ENCODE data around the gene NTM.

The NTM gene

DNA sequence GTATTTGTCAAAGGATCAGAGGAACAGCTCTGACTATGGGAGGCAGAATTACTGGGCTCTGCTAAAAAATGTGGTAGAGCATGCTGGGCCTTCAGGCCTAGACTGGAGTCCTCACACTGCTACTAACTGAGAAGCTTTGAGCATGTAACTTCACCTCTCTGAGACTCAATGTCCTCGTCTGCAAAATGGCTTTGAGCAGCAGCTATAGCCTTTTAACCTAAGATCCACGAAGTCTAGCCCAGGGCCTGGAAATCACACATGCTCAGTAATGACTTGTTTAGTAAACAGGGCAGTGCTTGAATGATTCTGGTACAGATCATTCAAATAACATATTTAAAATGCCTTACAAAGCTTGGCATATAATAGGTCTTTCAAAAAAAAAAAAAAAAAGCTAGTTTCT lies 221.7 kb downstream of the NTM start:
- Histone ChIP-seq H3K36me3 (ENCODE audit: insufficient read depth, low read length) (no peaks in the 10 kb centered on the region), H3K9me3 (ENCODE audit: insufficient read depth, low read depth, low read length) (no peaks in the 10 kb centered on the region), H3K4me2 (ENCODE audit: low read depth, low read length, poor library complexity, severe bottlenecking) (no peak overlapping the region), H3K4me3 (ENCODE audit: low read length, poor library complexity, severe bottlenecking) (no peak overlapping the region), H3K79me2 (ENCODE audit: insufficient read depth, low read length) (no peaks in the 10 kb centered on the region), H3K9ac (ENCODE audit: low read depth, low read length, poor library complexity, severe bottlenecking) (peak overlapping the region; percentile 26), H4K20me1 (ENCODE audit: insufficient read depth, low read length, poor library complexity, severe bottlenecking) (no peaks in the 10 kb centered on the region), H3K9me2 (replicated peaks; ENCODE audit: low read depth, low read length) (no peaks in the 10 kb centered on the region), H3F3A (ENCODE audit: low read depth) (no peaks in the 10 kb centered on the region), H3K27me3 (ENCODE audit: insufficient read depth, low read length, poor library complexity, severe bottlenecking) (no peaks in the 10 kb centered on the region), H2AFZ (ENCODE audit: low read length) (no peak overlapping the region), H3K4me1 (ENCODE audit: insufficient read depth, low read length, poor library complexity, severe bottlenecking) (peaks cover 55% of the 10 kb centered on the region)
- TF ChIP-seq, protein P1, sequence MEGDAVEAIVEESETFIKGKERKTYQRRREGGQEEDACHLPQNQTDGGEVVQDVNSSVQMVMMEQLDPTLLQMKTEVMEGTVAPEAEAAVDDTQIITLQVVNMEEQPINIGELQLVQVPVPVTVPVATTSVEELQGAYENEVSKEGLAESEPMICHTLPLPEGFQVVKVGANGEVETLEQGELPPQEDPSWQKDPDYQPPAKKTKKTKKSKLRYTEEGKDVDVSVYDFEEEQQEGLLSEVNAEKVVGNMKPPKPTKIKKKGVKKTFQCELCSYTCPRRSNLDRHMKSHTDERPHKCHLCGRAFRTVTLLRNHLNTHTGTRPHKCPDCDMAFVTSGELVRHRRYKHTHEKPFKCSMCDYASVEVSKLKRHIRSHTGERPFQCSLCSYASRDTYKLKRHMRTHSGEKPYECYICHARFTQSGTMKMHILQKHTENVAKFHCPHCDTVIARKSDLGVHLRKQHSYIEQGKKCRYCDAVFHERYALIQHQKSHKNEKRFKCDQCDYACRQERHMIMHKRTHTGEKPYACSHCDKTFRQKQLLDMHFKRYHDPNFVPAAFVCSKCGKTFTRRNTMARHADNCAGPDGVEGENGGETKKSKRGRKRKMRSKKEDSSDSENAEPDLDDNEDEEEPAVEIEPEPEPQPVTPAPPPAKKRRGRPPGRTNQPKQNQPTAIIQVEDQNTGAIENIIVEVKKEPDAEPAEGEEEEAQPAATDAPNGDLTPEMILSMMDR (conservative IDR thresholded peaks at IDR 0.05; ENCODE audit: low read length), result no peak
- TF ChIP-seq EZH2phosphoT487 (IDR thresholded peaks at IDR 0.05; ENCODE audit: borderline replicate concordance), result no peak

DNA sequence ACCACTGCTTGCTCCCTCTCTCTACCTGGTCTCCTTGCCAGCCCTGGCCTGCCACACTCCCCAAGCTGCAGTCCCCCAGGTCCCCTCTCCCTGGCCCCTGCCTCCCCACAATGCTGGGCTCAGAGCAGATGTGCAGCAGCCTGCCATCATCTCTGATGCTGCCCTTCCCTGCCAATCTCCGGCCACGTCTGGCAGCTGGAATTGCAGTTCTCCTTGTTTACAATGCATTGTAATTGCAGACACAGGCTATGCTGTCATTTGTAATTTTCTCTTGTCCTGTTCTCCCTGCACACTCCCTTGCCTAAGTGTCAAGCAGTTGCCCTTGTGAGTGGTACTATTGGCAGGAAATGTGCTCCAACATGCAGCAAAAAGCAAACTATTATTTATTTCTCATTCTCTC lies 222.3 kb downstream of the NTM start:
- Histone ChIP-seq H2AFZ (ENCODE audit: low read length) (no peak overlapping the region), H3K9me2 (replicated peaks; ENCODE audit: low read depth, low read length) (no peaks in the 10 kb centered on the region), H3K36me3 (ENCODE audit: insufficient read depth, low read length) (no peaks in the 10 kb centered on the region), H3K79me2 (ENCODE audit: insufficient read depth, low read length) (no peaks in the 10 kb centered on the region), H3K4me2 (ENCODE audit: low read depth, low read length, poor library complexity, severe bottlenecking) (no peak overlapping the region), H3K4me1 (ENCODE audit: insufficient read depth, low read length, poor library complexity, severe bottlenecking) (peaks cover 52% of the 10 kb centered on the region), H3K27me3 (ENCODE audit: insufficient read depth, low read length, poor library complexity, severe bottlenecking) (no peaks in the 10 kb centered on the region), H4K20me1 (ENCODE audit: insufficient read depth, low read length, poor library complexity, severe bottlenecking) (no peaks in the 10 kb centered on the region), H3K9ac (ENCODE audit: low read depth, low read length, poor library complexity, severe bottlenecking) (peak overlapping the region; percentile 26), H3K4me3 (ENCODE audit: low read length, poor library complexity, severe bottlenecking) (no peak overlapping the region), H3F3A (ENCODE audit: low read depth) (no peaks in the 10 kb centered on the region), H3K9me3 (ENCODE audit: insufficient read depth, low read depth, low read length) (no peaks in the 10 kb centered on the region)
- no peak for TF ChIP-seq EZH2phosphoT487 (IDR thresholded peaks at IDR 0.05; ENCODE audit: borderline replicate concordance)
- TF ChIP-seq, protein P1 (conservative IDR thresholded peaks at IDR 0.05; ENCODE audit: low read length), result no peak

DNA sequence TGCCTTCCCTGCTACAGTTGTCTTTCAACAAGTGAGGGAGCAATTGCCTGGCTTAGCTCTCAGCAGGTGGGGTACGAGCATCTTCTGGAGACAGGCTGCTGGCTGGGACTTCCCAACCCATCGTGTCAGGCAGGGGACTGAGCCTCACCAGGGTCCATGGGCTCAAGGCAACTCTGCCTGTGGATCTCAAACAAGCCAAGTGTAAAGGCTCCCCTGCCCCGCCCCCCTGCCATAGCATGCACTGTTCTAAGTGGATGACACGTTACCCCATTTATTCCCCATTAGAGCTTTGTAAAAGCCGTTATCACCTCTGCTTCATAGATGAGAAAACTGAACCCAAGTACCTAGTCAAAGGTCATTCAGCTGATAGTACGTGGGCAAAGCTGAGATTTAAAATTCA lies 222.9 kb downstream of the NTM start:
- H3K27me3 ChIP-seq (ENCODE audit: insufficient read depth, low read length, poor library complexity, severe bottlenecking), result no peaks in the 10 kb centered on the region
- peak overlapping the region; percentile 26 for H3K9ac ChIP-seq (ENCODE audit: low read depth, low read length, poor library complexity, severe bottlenecking)
- H3K79me2 ChIP-seq (ENCODE audit: insufficient read depth, low read length), result no peaks in the 10 kb centered on the region
- peaks cover 47% of the 10 kb centered on the region for H3K4me1 ChIP-seq (ENCODE audit: insufficient read depth, low read length, poor library complexity, severe bottlenecking)
- H3K36me3 ChIP-seq (ENCODE audit: insufficient read depth, low read length), result no peaks in the 10 kb centered on the region
- H3F3A ChIP-seq (ENCODE audit: low read depth), result no peaks in the 10 kb centered on the region
- H2AFZ ChIP-seq (ENCODE audit: low read length), result no peak overlapping the region
- TF ChIP-seq, protein P1 (conservative IDR thresholded peaks at IDR 0.05; ENCODE audit: low read length), result no peak
- no peaks in the 10 kb centered on the region for H3K9me2 ChIP-seq (replicated peaks; ENCODE audit: low read depth, low read length)
- no peak overlapping the region for H3K4me3 ChIP-seq (ENCODE audit: low read length, poor library complexity, severe bottlenecking)
- no peaks in the 10 kb centered on the region for H3K9me3 ChIP-seq (ENCODE audit: insufficient read depth, low read depth, low read length)
- H4K20me1 ChIP-seq (ENCODE audit: insufficient read depth, low read length, poor library complexity, severe bottlenecking), result no peaks in the 10 kb centered on the region
- H3K4me2 ChIP-seq (ENCODE audit: low read depth, low read length, poor library complexity, severe bottlenecking), result no peak overlapping the region

Data from Loucy (cell line).